NCI-H2081 (cell line): ENCODE results near the gene NAV3.

Experiments used
- DNase-seq, 2 experiments: peaks; one replicate each; lab custom pipeline; 2025; lab: John Stamatoyannopoulos, UW

NAV3 gene

DNA sequence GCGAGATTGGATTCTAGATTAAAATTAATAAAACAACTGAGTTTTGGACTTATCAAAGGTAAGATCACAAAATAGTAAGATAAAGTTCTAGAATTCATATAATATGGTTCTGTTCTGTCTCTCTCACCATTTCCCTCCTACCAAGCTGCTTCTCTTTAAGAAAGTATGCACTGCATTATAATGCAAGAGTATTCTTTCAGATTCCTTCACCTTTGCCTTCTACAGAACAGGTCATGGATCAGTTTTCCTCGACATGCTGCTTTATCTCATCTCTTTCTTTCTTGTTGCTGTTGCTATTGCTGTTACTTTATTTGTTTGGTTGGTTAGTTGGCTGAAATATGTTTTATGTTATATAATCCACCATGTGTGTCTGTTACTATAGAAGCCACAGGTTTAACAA, 357.0 kb downstream of the NAV3 start:
- no peak for DNase-seq

DNA sequence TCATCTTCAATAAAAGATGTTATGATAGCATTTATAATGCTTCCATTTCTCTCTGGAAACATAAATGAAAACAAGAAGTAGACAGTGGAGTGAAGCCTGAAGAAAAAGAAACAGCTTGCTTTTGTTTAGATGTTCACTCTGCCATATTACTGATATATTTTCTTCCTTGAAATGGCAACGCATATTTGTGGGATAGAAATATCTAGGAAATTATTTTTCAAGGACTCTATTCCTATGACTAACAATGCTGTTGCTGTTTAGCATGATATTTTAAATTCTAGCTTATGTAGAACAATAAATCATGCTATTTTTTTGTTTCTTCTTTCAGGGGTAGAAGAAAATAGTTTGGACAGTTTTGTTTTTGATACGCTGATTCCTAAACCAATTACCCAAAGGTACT, 359.0 kb downstream of the NAV3 start:
- DNase-seq: no peak

DNA sequence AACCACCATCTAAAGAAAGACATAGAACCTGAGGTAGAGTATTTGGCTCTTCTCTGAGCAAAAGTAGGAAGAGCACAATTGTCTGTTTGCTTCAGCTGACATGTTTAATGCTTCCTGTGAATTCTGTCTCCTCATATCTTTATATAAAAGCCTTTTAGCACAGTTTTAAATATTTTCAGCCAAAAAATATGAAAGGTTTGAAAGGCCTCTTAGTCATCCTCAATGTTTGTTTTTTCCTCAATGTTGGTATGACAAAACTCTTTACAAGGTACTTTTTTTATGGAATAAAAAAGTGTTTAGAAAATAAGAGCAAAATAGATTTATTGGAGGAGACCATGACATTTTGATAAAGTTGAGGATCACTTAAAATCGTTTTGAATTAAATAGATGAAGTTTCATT, 360.9 kb downstream of the NAV3 start:
- no peak for DNase-seq

DNA sequence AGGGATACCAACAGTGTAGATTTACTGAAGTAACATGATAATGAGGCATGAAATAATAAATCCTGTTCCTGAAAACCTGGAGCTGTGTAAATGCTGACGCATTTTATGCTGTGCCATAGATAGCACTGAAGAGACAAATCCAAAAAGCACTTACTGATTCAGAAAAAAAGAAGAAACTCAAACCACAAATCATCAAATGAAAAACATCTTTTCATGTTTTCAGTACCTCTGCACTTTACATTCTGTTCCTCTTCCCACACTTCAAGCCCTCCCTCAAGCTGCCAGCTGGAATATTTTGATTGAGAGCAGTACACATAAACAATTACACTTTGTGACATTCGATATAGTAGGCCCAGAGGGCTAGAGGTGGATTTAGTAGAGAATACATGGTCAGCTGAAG, 362.3 kb downstream of the NAV3 start:
- peak in 1 of 2 experiments; percentile 15 for DNase-seq

DNA sequence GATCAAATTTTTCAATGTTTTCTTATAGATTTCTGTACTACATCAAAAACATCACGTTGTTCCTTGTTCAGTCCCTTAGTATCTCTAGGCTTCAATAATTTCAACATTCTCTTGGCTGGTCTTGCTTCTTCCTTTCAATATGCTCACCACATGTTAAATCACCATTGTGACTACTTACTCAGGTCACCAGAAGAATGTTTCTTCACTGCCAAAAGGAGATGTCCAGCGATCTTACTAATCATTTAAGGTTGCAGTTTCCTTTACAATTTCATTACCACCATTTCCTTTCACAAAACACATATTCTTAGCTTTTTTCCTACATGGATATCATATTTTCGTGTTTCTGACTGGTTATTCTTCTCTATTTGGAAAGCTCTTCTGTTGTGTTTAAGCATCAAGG, 363.8 kb downstream of the NAV3 start:
- no peak for DNase-seq

DNA sequence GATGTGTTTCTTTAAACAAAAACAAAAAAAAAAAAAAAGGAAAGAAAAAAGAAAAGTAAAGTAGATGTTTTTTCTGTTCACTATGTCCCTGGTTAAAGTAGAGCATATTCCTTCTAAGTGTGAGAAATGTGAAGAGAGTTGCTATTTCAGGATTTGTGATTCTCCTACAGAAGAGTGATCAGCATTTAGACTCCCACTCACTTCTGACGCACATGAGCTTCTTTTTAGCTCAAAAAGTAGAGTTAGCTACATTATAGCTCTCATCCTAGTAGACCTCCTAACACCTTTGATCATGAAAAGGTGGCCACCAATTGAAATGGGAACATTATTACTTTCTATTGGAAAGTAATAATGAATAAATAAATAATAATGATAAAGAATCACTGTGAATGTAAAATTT, 368.2 kb downstream of the NAV3 start:
- DNase-seq: no peak

DNA sequence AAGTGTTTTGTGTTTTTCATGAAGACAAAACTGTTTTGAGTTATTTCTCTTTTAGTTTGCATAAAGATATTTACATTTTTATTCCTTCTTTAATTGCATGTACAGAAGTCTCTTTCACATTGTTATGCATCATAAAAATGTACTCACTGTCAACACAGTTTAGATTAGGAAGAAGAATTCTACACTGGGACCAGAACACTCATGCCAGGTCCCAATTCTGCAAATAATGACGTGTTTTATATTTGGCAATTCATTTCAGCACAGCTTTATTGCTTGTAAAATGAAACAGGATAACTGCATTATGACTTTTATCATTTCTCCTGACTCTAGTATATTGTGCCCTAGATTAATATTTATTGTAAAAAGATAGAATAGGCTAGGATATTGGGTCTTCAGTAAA, 369.2 kb downstream of the NAV3 start:
- DNase-seq: no peak

DNA sequence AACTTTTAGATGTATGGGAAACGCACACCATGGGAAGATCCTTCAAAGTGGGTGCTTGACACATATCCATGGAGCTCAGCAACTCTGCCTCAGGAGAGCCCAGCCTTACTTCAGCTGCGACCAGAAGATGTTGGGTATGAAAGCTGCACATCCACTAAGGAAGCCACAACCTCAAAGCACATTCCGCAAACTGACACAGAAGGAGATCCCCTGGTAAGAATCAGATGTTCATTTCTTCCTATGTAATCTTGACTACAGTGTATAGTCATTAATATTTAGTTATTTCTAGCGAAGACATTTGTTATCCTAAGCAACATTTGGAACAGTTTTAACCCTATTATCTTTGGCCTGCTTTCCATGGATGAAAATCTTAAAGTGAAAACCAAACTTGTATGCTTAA, 374.2 kb downstream of the NAV3 start:
- DNase-seq: no peak

DNA sequence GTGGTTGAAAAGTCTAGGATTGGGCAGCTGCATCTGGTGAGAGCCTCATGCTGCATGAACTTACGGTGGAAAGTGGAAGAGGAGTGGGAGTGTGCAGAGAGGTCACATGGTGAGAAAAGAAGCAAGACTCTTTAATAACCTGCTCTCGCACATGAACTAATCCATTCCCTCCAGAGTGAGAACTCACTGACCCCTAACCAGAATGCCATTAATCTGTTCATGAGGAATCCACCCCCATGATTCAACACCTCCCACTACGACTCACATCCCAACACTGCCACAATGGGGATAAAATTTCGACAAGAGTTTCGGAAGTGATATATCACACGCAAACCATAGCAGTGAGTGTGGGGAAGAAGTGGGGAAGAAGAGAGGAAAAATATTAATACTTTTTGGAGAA, 377.4 kb downstream of the NAV3 start:
- no peak for DNase-seq

DNA sequence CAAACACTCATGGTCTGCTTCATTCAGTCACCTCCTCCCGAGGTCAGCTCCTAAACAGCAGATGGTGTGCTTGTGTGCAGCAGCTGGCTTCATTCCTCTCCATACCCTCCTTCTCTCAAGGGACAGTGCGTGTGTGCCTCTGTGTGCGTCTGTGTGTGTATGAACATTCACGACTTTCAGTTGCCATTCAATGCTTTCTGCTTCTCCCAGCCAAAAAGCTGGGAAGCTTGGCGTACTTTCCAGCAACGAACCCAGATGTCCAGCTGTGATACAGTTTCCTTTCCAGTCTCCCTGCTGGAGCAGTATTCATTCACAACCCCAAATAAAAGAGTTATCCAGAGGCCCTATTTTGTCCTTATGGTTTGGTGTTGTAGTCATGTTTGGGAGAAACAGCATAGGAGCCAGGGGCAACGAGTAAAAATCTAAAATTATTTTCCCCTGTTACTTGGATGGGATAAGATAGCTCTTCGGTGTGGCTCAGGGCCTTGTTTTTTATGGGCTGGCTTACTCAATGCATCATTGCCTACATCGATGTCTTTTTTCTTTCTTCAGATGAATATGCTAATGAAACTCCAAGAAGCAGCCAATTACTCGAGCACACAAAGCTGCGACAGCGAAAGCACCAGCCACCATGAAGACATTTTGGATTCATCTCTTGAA, 379.3 kb downstream of the NAV3 start:
- DNase-seq: peak; percentile 93 to 99

DNA sequence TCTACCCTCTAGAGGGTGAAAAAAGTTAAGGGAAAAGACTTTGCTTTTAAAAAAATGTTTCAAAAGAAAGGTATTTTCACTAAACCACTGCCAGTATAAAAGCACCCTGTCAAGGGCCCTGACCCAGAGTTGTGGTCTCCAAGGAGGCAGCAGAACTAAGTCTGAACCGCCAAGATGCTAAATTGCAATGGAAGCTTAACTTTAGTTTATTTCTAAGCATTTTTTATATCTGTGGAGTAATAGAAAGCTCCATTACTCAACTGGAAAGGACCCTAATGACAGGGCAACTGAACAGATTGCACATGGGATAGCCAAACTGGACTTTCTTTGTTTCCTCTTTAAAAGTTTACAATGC, 379.8 kb downstream of the NAV3 start:
- DNase-seq: no peak

DNA sequence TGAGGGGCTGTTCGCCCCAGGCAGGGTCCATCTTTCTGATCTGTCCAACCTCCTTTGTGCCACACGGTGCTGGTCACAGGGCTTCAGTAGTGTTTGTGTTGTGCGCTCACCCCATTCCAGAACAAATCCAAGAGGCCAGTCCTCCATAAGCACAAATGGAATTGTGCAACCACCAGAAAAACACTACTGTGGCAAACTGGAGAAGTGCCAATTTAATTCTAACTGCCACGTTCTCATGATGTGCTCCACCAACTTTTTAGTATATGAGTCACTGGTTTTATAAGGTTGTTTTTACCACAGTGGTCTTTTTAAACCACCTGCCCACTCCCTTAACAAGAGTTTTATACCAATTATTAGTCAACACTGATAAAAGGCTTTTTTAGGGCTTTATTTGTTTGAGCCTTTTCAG, 380.2 kb downstream of the NAV3 start:
- peak in 1 of 2 experiments; percentile 30 for DNase-seq

DNA sequence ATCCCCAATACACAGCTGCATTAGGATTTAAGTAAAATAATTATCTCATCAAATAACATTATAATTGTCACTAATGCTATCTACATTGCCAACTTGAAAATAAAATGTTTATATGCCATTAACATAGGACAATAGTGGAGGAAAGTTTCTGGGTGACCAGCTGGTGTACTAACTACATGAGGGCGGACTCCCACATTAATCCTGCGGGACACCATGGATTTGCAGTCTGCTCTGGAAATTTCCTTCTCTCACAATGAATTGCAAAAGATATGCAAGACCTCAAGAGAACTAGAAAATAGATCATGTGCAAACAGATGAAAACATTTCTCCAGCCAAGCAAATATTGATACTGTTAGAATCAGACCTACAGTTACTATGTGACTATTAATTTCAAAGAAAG, 390.1 kb downstream of the NAV3 start:
- DNase-seq: no peak

DNA sequence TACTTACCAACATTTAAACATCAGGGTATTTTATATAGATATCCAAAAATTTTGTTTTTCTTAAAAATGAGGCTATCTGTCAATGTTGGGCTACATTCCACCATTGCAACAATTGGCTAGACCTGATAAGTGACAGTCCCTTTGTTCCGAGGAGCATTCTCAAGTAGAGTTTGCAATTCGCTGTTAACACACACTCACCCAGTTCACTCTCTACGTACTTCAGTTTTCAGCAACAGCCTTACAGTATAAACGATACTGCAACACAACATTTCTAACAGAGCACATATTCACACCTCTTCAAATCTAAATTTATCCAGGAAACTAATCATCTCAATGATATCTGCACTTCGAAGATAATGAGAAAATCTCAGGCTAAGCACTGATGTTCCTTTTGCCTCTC, 393.5 kb downstream of the NAV3 start:
- no peak for DNase-seq

DNA sequence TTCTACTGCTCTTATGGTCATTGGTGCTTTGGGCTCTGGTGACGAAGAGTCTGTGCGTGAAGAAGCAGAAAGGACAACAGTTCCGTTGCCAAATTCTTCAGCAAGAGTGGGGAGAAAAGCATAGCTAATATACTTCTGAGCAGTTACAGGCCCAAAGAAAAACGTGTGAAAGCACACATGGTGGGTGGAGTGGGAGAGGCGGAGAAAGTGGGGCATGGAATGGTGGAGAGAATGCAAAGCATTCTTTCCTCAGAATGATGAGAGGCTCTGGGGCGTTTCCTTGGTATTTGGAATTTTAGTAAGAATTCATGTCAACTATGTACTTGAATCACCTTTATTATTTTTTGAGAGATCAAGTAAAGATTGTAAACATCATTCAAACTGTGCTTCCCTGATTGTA, 396.1 kb downstream of the NAV3 start:
- DNase-seq: no peak

DNA sequence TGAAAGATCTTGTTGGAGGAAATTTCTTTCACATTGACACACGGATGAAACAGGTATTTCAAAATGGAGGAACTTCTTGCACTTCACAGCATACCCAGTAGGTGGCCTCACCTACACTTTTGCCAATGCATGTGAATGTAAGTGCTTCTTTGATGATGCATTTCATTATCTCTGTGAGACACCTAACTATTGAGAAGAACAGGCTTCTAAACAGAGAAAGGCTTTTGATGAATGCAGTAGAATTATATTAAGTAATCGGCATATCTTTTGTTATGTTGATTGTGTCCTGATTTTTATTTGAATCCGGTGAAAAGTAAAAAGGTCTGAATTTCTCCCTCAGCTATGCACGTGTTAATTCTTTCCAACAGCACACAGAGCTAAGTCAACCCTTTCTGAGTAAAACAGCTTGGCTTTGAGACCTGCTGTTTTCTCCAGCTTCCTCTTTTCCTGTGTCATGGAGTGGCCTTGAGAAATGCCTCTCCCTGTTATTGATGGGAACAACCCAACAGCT, 399.0 kb downstream of the NAV3 start:
- peak; percentile 58 to 75 for DNase-seq

DNA sequence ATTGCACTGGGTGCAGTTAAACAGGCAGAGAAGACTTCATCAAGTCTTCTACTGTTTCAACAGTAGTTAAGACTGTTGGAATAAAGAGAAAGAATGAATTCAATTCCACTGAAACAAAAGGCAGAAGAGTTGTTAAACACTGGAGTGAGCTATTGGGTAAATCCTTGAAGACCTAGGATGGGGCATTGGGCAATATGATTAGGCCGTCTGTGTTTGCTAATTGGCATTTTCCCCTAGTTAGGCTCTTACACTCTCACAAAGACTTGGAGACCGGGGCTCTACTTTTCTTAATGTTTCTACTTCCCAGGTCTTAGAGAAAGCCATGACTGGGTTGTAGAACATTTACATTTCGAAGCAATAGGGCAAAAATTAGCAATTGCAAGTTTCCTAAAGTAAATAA, 402.1 kb downstream of the NAV3 start:
- no peak for DNase-seq

DNA sequence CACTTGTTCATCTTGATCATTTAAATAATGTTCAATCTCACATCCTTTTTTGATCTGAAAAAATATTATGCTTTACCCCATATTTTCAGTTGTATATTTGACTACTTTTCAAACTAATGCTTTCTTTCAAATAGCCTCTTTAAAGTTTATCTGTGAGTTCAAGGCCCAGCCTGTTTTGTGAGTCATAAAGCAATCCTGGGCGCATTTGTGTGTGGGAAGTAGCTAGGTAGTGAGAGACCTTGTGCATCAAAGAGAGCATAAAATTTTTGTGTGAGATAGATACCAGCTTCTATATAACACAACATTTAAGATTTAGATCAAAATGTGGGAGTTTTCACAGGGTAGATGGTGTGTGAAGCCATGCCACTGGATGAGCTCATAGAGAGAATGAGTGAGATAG, 405.6 kb downstream of the NAV3 start:
- DNase-seq: no peak

DNA sequence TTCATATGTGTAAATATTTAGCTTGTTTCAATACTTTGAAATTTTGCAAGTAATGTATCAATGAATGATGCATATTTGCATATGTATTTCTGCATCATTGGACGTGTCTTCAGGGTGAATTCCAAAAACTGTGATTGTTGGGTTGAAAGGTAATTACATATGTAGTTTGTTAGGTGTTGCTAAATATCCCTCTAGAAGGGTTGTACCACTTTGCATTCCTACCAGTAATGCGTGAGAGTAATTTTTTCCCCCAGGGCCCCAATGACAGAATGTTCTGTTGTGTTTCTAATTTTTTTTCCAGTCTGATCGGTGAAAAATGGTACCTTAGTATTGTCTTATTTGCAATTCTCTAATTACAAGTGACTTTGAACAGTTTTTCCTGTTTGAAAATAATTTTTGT, 408.9 kb downstream of the NAV3 start:
- DNase-seq: no peak

DNA sequence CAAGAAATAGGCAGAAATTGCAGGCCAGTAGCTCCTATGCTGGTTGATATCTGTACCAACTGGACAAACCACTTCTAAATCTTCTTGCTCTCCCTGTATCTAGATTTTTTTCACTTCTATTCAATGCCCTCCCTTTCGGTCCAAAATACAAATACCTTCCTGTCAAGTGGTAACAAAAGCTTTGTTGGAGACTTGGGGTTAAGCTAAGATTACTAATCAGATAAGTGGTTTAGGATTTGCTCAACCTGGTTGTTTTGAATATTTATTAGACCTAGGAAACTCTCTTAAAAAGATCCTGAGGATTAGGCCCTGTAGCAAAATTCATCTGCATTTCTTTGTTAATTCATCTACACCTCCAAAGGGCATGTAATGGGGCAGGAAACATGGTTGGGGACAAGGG, 410.1 kb downstream of the NAV3 start:
- DNase-seq: no peak

DNA sequence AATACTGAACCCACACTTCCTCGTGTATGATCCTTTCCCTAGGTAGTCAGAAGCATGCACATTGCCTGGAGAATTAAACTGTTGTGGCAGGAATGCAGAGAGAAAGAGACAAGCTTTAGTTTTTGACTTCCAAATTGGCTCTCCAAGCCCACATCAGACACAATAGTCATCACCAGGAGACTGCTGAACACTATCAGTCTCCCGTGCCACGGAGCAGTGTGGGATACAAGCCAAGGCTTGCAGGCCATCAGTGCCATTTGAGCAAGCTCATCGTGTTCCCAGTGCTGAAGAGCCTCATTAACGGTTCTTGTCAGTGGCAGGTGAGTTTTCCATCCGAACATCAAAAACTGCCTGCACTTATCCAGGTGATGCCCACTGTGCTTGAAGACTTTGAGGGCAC, 410.8 kb downstream of the NAV3 start:
- DNase-seq: peak; percentile 4 to 58

DNA sequence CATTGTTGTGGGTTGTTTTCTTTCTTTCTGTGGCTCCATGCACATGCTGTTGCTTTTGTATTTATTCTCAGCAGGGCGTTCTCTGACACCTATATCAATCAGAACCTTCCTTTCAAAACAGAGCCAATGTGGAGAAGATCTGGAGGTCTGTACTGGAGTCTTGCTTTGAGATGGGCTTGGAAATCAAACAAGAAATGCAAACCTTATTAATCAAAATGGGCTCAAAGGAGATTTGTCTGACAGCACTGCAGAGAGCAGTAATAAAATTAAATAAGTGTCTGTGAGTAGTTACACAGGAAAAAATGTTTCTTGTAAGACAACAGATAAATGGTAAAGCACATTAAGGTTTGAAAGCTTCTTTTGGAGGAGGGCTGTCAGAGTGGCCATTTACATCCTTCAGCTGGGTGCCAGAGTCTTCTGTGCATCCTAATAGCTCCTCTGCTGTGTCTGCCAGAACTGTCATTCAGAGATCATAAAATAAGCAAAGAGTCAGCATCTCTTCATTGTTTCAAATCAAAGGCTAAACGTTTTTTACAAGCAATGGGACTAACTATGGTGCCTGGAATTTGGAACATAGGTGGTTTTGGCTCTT, 414.3 kb downstream of the NAV3 start:
- DNase-seq: no peak

DNA sequence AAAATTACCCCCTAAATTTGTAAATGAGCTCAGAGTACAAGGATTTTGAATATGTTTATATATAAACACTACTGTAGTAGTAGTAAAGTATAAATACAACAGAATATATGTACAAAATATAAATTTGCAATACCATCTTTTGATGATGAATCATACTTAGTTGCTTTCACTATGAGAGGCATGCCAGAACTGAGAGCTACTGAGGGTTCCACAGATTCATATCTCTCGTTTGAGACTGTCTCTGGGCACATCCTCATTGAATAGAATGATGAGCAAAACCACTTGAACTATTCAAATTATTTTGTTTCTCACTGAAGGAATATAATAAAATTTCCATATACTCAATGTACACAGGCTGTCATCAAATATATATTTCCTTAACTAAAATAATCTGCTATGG, 417.6 kb downstream of the NAV3 start:
- DNase-seq: no peak

DNA sequence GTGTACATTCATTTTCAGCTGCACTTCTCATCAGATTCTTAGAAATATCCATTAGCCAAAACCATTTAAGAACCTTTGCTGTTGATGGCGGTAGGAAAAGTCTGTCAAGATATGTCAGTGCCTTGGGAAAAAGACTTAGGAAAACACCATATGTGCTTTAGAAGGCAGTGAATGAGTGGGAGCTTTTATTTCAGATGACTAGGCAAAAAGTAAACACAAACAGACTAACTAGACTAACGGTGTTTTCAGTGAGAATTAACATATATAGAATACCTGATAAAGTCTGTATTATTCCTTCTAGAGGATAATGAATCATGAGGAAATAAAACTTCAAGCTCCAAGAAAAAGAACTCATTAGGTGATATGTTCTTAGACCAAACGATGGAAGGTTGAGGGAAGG, 418.9 kb downstream of the NAV3 start:
- no peak for DNase-seq
